Central memory CD4-positive, alpha-beta T cell (primary cell): ENCODE measurements around the gene ACTL6B.
"Not testable (repeated sequence)": the region's sequence is repeated elsewhere in the genome, so short reads cannot be mapped to it uniquely, and the experiment has no call there.

Source experiments
- DNase-seq: peaks from one replicate; pipeline ENCODE4 v3.0.0; 2022

Gene ACTL6B

DNA sequence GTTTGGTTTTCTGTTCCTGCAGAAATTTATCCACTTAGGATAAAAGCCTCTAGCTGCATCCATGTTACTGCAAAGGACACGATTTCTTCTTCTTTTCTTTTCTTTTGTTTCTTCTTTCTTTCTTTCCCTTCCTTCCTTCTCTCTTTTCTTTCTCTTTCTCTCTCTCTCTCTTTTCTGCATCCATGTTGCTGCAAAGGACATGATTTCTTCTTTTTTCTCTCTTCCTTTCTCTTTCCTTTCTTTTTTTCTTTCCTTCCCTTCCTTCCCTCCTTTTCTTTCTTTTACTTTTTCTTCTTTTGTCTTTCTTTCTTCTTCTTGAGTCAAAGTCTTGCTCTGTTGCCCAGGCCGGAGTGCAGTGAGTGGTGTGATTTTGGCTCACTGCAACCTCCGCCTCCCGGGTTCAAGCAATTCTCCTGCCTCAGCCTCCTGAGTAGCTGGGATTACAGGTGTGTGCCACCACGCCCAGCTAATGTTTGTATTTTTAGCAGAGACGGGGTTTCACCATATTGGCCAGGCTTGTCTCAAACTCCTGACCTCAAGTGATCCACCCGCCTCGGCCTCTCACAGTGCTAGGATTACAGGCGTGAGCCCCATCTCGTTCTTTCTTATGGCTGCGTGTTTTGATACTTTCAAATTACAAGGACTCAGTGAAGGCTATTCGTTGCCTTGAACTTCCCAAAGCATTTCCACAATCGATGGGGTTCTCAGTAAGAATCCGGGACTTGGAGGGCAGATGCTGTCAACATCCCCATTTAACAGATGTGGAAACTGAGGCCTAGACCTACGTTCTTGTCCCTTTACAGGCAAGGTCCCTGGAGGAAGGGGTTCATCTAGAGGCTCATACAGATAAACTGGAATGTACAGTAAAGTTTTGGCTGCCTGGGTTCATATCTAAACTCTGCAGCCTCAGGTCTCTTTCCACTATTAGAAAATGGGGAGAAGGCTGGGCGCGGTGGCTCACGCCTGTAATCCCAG lies 15.4 kb upstream of the ACTL6B start:
- DNase-seq: no peak

DNA sequence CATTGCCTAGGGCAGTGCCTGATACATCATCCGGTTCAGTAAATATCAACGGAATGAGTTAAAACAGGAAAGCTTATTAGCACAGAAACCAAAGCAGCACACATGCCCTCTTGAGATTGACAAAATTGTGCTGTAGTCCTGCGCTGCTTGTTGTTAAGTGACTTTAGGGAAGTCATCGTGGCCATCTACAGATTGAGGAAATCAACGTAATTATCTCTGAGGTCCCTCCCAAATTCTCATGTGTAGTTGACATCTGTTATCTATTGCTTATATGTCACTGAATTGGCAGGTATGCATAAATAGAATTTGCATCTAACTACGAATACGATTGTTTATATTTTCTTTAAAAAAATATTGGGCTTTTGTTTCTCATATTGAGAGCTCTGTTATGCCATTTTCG lies 13.8 kb upstream of the ACTL6B start:
- DNase-seq: no peak

DNA sequence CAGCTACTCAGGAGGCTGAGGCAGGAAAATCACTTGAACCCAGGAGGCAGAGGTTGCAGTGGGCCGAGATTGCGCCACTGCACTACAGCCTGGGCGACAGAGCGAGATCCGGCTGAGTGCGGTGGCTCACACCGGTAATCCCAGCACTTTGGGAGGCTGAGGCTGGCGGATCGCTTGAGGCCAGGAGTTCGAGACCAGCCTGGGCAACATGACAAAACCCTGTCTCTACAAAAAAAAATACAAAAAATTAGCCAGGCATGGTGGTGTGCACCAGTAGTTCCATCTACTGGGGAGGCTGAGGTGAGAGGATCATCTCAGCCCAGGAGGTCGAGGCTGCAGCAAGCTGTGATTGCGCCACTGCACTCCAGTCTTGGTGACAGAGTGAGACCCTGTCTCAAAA lies 12.9 kb upstream of the ACTL6B start:
- DNase-seq: not testable (repeated sequence)

DNA sequence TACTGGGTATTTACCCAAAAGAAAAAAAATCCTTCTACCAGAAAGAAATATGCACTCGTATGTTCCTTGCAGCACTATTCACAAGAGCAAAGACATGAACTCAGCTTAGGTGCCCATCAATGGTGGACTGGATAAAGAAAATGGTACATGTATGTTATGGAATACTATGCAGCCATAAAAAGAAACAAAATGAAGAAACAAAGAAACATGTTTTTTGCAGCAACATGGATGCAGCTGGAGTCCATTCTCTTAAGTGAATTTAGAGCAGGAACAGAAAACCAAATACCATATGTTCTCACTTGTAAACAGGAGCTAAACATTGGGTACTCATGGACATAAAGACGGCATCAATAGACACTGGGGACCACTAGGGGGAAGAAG lies 11.8 kb upstream of the ACTL6B start:
- no peak for DNase-seq

DNA sequence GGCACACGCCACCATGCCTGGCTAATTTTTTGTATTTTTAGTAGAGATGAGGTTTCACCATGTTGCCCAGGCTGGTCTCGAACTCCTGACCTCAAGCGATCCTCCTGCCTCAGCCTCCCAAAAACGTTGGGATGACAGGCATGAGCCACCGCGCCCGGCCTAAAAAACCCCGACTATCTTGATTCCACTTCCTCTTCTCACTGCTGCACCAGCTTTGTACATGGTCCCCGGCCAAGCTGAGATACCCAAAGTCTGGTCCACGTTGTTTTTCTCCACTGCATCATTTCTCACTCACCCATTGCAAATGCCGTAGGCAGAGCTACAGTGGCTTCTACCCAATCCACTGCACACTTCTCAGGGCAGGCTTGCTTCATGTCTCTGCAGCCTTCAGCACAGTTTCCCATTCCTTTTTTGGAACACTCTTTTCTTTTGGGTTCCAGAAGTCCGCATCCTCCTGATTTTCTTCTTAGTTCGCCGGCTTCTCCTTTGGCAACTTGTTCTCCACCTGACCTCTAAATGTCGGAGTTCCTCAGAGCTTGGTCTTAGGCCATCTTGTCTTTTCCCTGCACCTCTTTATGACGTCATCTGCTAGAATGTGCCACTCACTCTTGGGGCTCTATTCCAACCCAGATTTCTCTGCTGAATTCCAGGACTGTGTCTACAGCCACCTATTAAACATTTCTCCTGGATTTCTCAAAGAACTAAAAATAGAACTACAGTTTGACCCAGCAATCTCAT lies 11.3 kb upstream of the ACTL6B start:
- no peak for DNase-seq

DNA sequence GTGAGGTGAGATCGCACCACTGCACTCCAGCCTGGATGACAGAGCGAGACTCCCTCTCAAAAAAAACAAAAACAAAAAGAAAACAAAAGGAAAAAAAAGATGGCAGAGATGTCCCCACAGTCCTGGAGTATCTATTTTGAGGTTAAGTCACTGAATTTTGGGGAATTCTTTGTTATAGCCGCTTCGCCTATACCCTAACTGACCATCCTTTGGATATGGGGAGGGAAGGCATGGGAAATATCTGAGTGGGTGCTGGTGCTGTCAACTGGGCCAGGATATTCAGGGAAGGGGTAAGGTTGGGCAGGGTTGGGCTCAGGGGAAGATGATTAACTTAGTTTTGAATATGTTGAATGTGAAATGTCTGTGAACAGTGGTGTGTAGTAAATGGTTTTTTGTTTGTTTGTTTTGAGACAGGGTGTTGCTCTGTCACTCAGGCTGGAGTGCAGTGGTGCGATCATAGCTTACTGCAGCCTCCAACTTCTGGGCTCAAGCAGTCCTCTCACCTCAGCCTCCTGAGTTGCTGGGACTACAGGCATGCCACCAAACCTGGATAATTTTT lies 9.0 kb upstream of the ACTL6B start:
- DNase-seq: no peak

DNA sequence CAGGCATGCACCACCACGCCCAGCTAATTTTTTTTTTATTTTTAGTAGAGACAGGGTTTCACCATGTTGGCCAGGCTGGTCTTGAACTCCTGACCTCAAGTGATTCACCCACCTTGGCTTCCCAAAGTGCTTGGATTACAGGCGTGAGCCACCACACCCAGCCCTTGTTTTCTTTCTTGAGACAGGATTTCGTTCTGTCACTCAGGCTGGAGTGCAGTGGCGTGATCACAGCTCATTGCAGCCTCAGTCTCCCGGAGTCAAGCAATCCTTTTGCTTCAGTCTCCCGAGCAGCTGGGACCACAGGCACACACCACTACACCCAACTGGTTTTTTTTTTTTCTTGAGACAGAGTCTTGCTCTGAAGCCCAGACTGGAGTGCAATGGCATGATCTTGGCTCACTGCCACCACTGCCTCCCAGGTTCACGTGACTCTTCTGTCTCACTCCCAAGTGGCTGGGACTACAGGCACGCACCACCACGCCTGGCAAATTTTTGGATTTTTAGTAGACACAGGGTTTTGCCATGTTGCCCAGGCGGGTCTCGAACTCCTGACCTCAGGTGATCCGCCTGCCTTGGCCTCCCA lies 6.0 kb upstream of the ACTL6B start:
- DNase-seq: not testable (repeated sequence)

DNA sequence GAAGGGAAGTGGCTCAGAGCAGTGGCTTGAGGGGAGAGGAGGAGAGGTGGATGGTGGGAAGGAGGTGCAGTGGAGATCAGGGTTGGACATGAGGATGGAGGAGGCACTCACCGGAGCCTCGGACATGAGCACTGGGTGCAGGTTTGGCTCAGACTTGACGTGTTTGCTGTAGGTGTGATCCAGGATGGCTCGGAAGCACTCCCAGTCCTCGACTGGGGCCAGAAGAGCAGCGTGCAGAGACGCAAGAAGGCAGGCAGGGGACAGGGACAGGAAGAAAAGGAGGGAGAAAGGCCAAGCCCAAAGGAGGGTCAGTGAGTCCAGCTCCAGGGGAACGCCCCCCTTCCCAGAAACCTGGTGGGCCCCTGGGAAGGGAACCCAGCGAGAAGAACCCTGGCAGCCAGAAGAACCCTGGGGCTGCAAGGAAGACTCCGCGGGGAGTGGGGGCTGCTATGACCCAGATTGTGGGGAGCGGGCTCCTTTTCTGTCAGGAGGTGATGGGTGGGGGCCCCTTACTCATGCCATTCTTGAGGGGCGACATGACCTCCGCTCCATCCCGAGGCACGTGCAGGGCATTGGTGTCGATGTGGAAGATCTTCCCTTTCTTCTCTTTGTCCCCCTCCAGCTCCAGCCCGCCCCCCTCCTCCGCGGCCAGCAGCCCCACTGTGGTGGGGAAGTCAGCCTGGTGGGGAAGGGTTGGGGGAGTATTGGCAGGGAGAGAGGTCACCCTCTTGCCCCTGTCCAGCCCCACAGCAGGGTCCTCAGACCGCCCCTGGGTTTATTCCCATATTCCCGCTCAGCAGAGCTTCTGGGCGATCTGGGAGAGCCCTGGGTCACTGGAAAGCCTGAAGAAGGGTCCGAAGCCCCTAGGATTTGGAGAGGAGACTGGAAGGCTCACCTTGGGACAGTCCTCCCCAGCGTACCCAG lies 1.1 kb downstream of the ACTL6B start:
- DNase-seq: no peak

DNA sequence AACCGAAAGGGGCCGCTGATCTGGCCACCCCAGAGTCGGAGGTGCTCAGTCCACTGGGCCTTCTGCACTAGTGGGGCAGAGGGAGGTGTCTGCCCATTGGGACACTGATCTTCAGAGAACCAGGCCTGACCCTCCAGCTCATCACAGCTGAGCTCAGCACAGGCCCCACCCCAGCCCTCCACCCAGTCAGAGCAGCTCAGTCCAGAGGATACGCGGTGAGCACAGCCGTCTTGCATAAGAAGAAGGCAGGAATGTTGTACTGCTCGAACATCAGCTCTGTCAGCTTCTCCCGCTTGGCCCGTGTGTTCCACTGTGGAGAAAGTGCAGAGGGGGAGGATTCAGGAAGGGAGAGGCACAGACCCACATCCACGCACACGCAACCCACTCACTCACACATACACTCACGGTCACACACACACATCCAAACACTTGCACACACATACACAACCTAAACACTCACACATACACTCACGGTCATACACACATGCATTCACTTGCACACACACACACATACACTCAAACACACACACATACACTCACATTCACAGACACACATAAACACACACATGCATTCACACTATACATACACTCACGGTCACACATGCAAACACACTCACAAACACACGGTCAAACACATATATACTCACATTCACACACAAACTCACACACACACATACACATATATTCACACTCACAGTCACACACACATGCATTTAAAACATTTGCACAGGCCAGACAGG lies 6.3 kb downstream of the ACTL6B start:
- DNase-seq: no peak

DNA sequence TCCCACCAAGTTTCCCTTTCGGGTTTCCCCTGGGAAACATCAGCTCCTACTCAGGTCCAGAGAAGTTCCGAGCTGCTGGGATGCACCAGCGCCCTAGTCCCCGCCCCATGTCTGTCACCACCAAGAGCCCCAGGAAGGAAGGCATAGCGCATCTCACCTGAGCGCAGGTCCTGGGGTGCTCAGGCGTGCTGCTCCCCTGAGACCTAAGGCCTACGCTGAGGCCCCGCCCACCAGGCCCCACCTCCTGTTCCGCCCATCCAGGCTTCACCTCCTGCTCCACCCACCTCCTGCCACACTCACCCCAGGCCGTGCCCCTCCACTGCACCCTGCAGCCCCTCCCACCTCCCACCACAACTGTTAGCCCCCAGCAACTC lies 13.7 kb downstream of the ACTL6B start:
- no peak for DNase-seq

DNA sequence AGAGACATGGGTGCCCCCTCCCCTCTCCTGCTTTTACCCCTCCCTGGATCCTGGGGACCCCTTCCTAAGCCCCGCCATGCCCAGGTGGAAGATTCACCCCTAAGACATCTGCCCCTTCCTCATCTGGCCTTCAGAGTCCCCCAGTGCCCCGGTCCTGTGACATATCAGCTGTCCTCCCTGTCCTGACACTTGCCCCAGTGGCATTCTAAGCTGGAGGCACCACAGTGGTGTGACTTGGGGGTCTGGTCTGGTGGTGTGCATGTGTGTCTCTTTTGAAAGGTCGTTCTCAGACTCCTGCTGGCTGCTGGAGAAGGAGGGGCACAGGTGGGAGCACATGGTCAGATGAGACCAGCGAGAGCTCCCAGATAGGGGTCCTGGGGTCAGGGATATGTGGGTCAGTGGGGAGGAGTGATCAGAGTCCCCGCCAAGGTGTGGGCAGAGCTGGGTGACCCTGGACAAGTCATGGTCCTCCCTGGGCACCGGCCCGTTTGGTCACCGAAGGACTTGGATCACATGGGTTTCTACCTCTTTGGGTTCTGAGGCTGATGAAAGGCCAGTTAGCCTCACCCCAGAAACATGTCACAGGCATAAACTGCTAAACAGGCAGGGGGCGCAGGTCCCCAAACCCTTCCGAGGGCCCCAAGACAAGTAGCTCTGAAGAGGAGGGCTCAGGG lies 14.3 kb downstream of the ACTL6B start:
- DNase-seq: no peak

DNA sequence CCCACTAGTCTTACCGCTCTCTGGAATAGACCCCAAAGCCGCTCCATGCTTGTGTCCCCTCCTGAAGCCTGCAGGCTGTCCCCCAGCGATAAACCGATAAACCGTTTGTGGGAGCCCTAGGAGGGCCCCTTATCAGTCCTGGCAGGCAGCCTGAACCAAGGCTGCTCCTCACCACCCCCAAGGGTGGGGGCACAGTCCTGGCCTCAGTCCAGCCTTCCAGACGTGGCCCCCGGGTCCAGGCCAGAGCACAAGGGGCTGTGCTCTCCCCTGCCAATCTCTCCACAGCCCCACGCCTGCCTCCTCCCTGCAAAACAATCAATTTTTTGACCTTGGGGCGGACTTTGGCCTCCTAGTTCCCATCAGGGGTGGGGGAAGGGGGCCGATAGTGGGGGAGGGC lies 14.8 kb downstream of the ACTL6B start, which contains the start of gene TFR2:
TFR2 (minus strand) TSS at position 90 of the 397 bp plus-strand sequence; CDS start at position 47, 43 bp downstream.
- no peak for DNase-seq

DNA sequence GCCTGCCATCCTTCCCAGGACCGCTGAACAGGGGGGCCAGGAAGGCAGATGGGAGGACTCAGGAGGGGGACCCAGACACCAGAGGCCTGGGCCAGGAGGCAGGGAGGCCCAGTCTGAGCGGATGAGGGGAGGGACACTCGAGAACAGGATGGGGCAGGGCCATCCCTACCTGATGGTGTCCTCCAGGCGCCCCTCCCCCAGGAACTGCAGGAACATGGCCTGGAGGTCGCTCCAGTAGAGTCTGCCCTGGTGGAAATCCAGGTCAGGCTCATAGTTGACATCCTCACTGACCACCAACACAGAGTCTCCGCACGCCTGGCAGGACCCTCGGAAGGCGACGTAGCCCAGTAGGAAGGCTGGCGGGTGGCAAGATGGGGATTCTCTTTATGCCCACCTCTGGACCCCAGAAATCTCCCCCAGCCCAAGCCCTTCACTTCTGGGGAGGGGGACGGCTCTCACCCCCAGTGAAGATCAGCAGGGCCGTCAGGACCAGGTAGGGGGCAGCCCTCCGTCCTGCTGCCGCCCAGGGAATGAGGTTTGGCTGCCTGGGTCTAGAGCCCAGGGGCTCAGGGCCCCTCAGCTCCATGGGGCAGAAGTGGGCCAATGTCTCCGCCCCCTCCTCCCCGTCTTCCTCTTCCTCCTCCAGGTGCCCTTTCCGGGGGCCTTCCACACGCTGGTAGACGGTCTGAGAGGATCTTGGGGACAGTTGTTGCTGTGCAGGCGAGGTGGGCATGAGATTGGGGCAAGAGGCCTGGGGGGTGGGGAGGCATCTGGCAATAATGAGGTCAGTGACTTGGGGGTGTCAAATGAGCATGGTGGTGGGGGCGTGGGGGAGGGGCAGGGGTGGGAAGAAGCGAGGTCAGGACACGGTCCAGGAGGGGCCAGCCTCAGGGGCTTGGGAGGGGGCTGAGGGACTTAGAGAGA lies 15.5 kb downstream of the ACTL6B start:
- no peak for DNase-seq

DNA sequence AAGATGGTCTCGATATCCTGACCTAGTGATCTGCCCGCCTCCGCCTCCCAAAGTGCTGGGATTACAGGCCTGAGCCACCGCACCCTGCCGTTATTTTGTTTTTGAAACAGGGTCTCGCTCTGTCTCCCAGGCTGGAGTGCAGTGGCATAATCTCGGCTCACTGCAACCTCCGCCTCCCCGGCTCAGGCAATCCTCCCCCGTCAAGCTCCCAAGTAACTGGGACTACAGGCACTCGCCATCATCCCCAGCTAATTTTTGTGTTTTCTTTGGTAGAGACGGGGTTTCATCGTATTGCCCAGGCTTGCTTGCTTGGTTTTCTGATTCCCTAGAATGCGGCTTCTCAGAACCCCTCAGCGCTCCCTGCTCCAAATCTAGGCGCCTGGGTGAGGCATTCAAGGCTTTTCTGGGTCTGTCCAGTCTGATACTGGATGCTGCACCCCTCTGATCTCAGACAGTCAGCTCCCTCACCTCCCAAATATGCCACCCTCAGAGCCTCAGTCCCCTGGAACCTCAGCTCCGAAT lies 16.2 kb downstream of the ACTL6B start:
- no peak for DNase-seq

DNA sequence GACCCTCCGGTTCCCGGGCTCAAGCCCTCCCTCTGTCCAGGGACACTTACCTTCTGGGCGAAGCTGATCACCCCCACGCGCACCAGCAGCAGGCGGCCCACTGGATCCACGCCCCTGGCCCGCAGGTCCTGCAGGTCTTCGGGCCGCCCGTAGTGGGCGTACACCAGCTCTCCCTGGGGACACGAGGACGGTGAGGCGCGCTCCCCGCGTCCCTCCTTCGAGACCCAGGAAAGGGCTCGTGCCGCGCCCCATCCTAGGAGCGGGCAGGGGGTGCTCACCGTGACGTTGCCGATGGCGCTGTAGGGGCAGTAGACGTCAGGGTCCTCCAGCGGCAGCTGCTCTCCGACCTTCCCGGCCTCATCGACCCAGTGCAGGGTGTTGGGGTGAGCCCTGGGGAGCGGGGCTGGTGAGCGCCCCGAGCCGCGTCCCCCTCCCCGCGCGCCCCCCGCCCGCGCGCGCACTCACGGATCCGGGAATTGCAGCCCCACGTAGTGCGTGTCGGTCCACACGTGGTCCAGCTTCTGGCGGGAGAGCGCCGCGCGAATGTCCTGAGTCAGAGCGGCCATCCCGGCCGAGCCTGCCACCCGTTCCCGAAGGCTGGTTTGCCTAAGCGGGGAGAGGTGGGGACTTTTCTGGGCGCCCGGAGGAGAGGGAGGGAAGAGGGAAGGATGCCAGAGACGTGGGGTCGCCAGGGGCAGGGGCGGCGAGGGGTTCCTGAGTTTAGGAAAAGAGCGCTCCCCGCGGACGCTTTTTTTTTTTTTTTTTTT lies 23.1 kb downstream of the ACTL6B start:
- DNase-seq: peak; percentile 56

DNA sequence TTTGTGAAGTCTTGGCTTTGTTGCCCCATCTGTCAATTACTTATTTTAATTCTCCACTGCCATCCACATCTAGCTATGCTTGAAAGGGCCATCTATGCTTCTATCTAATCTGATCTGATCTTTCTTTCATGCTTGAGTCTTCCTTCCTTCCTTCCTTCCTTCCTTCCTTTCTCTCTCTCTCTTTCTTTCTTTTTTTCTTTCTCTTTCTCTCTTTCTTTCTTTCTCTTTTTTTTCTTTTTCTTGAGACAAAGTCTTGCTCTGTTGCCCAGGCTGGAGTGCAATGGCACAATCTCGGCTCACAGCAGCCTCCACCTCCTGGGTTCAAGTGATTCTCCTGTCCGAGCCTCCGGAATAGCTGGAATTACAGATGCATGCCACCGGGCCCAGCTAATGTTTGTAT lies 26.2 kb downstream of the ACTL6B start:
- DNase-seq: no peak

DNA sequence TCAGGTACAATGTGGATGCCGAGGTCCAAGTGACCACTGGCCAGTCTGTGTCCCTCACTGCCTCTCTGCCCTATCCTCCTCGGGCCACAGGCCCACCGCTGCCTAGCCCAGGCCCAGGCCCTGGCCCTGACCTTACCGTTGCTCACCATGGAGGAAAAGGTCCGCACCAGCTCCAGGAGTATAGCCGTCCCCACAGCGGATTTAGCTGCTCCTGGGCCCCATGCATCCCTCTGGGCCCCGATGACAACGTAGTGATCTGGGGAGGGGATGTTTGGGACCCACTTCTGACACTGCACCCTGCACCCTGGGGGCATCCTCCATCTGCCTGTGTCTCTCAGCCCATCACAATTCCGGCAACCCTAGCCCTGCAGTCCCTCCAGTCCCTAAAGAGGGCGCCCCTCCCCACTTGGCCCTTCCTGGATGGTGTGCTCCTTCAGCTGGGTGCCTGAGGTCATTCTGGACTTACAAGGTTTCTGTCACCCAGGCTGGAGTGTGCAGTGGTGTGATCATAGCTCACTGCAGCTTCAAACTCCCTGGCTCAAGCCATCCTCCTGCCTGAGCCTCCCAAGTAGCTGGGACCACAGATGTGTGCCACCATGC lies 27.0 kb downstream of the ACTL6B start:
- DNase-seq: no peak

DNA sequence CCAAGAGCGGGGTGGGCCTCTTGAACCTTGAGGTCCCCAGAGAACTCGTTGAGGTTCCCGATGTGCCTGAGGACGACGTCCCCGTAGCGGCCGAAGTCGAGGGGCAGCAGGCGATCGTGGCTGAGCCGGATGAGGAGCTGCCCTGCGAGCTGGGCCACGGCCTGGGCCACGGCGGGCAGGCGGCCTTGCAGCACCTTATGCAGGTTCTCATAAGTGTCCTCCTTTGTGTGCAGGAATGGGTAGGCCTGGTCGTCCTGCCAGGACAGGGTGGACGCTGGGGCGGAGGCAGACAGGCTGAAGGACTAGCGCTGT lies 29.1 kb downstream of the ACTL6B start:
- no peak for DNase-seq
